Activated T-cell treated with anti-CD3 and anti-CD28 coated beads, Interleukin-2, amount 50 U/mL, for 4 hours (primary cell): ENCODE measurements around the gene AFTPH. TPM values are rescaled to one million over a fixed set of nuclear protein-coding genes. Genes with fewer than 3 reads are reported as not detected.
A peak's percentile ranks its signal among the peaks of the same experiment; 100 is the strongest.

Experiments used
- ATAC-seq, 2 donors: fragments of 200-7000 bp; cut with Tn5 transposase; one replicate each; pipeline ENCODE4 v1.10.0; 2021
- DNase-seq: peaks from one replicate; pipeline ENCODE4 v3.0.0-alpha.2; 2020
- H3K27me3 Mint-ChIP-seq: one replicate; pipeline ENCODE4 v1.8.0; 2021; ENCODE audit warnings: low read depth, mixed read lengths
- H3K36me3 Mint-ChIP-seq: one replicate; pipeline ENCODE4 v1.8.0; 2022; ENCODE audit warnings: mixed read lengths; ENCODE audit not compliant: insufficient read depth
- H3K4me1 Mint-ChIP-seq: one replicate; pipeline ENCODE4 v1.8.0; 2021; ENCODE audit warnings: low read depth, mixed read lengths
- H3K4me3 Mint-ChIP-seq: one replicate; pipeline ENCODE4 v1.8.0; 2021; ENCODE audit warnings: mild to moderate bottlenecking, moderate library complexity, mixed read lengths
- H3K9me3 Mint-ChIP-seq: one replicate; pipeline ENCODE4 v1.8.0; 2021; ENCODE audit warnings: mixed read lengths
- total RNA-seq, 3 donors: library from RNA; stranded (reverse); gene quantifications; one replicate each; pipeline ENCODE4 v1.2.1, GENCODE V29; 2021

The AFTPH gene
- total RNA-seq: 10 to 100 TPM; 33.7 to 38.2 (median 37.4) TPM

GRCh38 chr2:64523666-64524603 lies at the start of gene AFTPH:
Gene AFTPH (plus strand): TSS chr2:64524328. CDS start chr2:64551475, 27,147 bp downstream.
- peak within 1 kb of the TSS; percentile 99 for H3K4me3 Mint-ChIP-seq
- ATAC-seq (peak; percentile 88 to 91), DNase-seq (peak; percentile 99)
- no peaks in the 10 kb centered on the region for H3K9me3 Mint-ChIP-seq
- H3K27me3 Mint-ChIP-seq: no peaks in the 10 kb centered on the region
- H3K4me1 Mint-ChIP-seq: peaks cover 32% of the 10 kb centered on the region
- H3K36me3 Mint-ChIP-seq: no peaks in the 10 kb centered on the region

GRCh38 chr2:64474636-64475035 lies 49.5 kb upstream of the AFTPH start:
- Mint-ChIP-seq H3K9me3 (no peaks in the 10 kb centered on the region), H3K4me1 (peaks cover 1% of the 10 kb centered on the region), H3K36me3 (no peaks in the 10 kb centered on the region), H3K27me3 (peaks cover 7% of the 10 kb centered on the region), H3K4me3 (no peak overlapping the region)
- ATAC-seq: no peak
- no peak for DNase-seq

- no peak for DNase-seq
- Mint-ChIP-seq H3K4me1 (peaks cover 1% of the 10 kb centered on the region), H3K27me3 (peaks cover 6% of the 10 kb centered on the region), H3K36me3 (no peaks in the 10 kb centered on the region), H3K4me3 (no peak overlapping the region), H3K9me3 (no peaks in the 10 kb centered on the region)
- ATAC-seq: no peak
These were observed 47.1 kb upstream of the AFTPH start for GRCh38 chr2:64477037-64477436.

- ATAC-seq (no peak), DNase-seq (no peak)
- Mint-ChIP-seq H3K27me3 (peaks cover 5% of the 10 kb centered on the region), H3K4me1 (peaks cover 1% of the 10 kb centered on the region), H3K36me3 (no peaks in the 10 kb centered on the region), H3K4me3 (no peak overlapping the region), H3K9me3 (no peaks in the 10 kb centered on the region)
These were observed 46.1 kb upstream of the AFTPH start for GRCh38 chr2:64477979-64478378.

- Mint-ChIP-seq H3K27me3 (peaks cover 5% of the 10 kb centered on the region), H3K36me3 (no peaks in the 10 kb centered on the region), H3K4me1 (peaks cover 1% of the 10 kb centered on the region), H3K9me3 (no peaks in the 10 kb centered on the region), H3K4me3 (no peak overlapping the region)
- DNase-seq (no peak), ATAC-seq (peak; percentile 40 to 65)
These were observed 45.5 kb upstream of the AFTPH start for GRCh38 chr2:64478502-64479230.

- no peaks in the 10 kb centered on the region for H3K9me3 Mint-ChIP-seq
- no peaks in the 10 kb centered on the region for H3K4me1 Mint-ChIP-seq
- DNase-seq (no peak), ATAC-seq (peak in 1 of 2 donors; percentile 23)
- peaks cover 3% of the 10 kb centered on the region for H3K27me3 Mint-ChIP-seq
- no peak overlapping the region for H3K4me3 Mint-ChIP-seq
- H3K36me3 Mint-ChIP-seq: no peaks in the 10 kb centered on the region
These were observed 44.6 kb upstream of the AFTPH start for GRCh38 chr2:64479259-64480117.

- H3K27me3 Mint-ChIP-seq: no peaks in the 10 kb centered on the region
- DNase-seq: no peak
- ATAC-seq: no peak
- no peaks in the 10 kb centered on the region for H3K4me1 Mint-ChIP-seq
- no peak overlapping the region for H3K4me3 Mint-ChIP-seq
- H3K36me3 Mint-ChIP-seq: no peaks in the 10 kb centered on the region
- no peaks in the 10 kb centered on the region for H3K9me3 Mint-ChIP-seq
These were observed 42.5 kb upstream of the AFTPH start for GRCh38 chr2:64481665-64482064.

- Mint-ChIP-seq H3K36me3 (no peaks in the 10 kb centered on the region), H3K27me3 (no peaks in the 10 kb centered on the region), H3K9me3 (no peaks in the 10 kb centered on the region), H3K4me3 (no peak overlapping the region), H3K4me1 (no peaks in the 10 kb centered on the region)
- DNase-seq (no peak), ATAC-seq (no peak)
These were observed 41.9 kb upstream of the AFTPH start for GRCh38 chr2:64482243-64482642.

- DNase-seq: no peak
- ATAC-seq: no peak
- Mint-ChIP-seq H3K9me3 (no peaks in the 10 kb centered on the region), H3K27me3 (no peaks in the 10 kb centered on the region), H3K36me3 (no peaks in the 10 kb centered on the region), H3K4me3 (no peak overlapping the region), H3K4me1 (no peaks in the 10 kb centered on the region)
These were observed 41.2 kb upstream of the AFTPH start for GRCh38 chr2:64482765-64483504.

- DNase-seq (no peak), ATAC-seq (no peak)
- Mint-ChIP-seq H3K9me3 (no peaks in the 10 kb centered on the region), H3K36me3 (no peaks in the 10 kb centered on the region), H3K4me1 (peaks cover 5% of the 10 kb centered on the region), H3K4me3 (no peak overlapping the region), H3K27me3 (peaks cover 1% of the 10 kb centered on the region)
These were observed 38.8 kb upstream of the AFTPH start for GRCh38 chr2:64485331-64485730.

- Mint-ChIP-seq H3K36me3 (no peaks in the 10 kb centered on the region), H3K9me3 (no peaks in the 10 kb centered on the region), H3K4me3 (no peak overlapping the region), H3K27me3 (peaks cover 1% of the 10 kb centered on the region), H3K4me1 (peaks cover 5% of the 10 kb centered on the region)
- ATAC-seq (no peak), DNase-seq (no peak)
These were observed 38.2 kb upstream of the AFTPH start for GRCh38 chr2:64485961-64486360.

- no peak overlapping the region for H3K4me3 Mint-ChIP-seq
- H3K36me3 Mint-ChIP-seq: no peaks in the 10 kb centered on the region
- H3K4me1 Mint-ChIP-seq: peaks cover 5% of the 10 kb centered on the region
- no peaks in the 10 kb centered on the region for H3K9me3 Mint-ChIP-seq
- DNase-seq (no peak), ATAC-seq (no peak)
- H3K27me3 Mint-ChIP-seq: peaks cover 4% of the 10 kb centered on the region
These were observed 36.7 kb upstream of the AFTPH start for GRCh38 chr2:64487256-64488049.
